T-helper 1 cell treated with Interleukin-12 subunit alpha and Interleukin-12 subunit beta and Interleukin-4 antibody, amounts not matched to agents 30 ng/mL and 1 ng/mL, for 36 hours (primary cell): ENCODE data around the gene TRIP6. TPM values are rescaled to one million over a fixed set of nuclear protein-coding genes. Genes with fewer than 3 reads are reported as not detected.

Experiments
- intact Hi-C: fragments of 100-400 bp; cut with micrococcal nuclease; formaldehyde crosslinking; loops from one replicate; pipeline ENCODE4 v1.15.1; 2024
- total RNA-seq: library from RNA; stranded (reverse); gene quantifications from 2 replicates; pipeline ENCODE4 v1.2.3, GENCODE V29; 2022

The TRIP6 gene
- total RNA-seq, 1 donor from 2014 or later, result 26.3 TPM

DNA sequence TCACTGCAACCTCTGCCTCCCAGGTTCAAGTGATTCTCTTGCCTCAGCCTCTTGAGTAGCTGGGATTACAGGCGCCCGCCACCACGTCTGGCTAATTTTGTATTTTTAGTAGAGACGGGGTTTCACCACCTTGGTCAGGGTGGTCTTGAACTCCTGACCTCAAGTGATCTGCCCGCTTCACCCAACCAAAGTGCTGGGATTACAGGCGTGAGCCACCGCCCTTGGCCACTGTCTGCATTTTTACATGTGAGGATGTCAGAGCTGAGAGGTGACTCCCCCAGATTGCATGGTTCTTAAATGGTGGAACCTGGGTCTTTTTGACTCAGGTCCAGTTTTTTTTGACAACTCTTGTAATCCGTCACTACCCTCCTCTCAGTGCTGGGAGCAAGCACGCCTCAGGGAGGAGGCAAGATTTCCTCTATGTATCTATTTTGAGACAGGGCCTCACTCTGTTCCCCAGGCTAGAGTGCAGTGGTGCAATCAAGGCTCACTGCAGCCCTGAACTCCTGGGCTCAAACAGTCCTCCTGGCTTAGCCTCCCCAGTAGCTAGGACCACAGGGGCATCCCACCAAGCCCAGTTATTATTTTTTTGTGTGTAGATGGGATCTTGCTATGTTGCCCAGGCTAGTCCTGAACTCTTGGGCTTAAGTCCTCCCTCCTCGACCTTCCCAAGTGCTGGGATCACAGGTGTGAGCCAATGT lies 6.6 kb downstream of the TRIP6 start:
- intact Hi-C loops, result no loop called here

DNA sequence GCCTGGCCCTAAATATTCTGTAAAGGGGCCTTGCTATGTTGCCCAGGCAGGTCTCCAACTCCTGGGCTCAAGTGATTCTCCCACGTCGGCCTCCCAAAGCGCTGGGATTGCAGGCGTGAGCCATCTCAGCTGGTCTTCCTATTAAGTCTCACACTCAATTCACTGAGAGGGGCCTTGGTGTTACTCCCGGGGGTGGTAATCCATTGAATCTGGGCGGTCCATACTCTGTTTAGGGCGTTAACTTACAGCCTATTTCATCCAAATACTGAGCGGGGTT lies 7.1 kb downstream of the TRIP6 start:
- intact Hi-C loops, result no loop called here

DNA sequence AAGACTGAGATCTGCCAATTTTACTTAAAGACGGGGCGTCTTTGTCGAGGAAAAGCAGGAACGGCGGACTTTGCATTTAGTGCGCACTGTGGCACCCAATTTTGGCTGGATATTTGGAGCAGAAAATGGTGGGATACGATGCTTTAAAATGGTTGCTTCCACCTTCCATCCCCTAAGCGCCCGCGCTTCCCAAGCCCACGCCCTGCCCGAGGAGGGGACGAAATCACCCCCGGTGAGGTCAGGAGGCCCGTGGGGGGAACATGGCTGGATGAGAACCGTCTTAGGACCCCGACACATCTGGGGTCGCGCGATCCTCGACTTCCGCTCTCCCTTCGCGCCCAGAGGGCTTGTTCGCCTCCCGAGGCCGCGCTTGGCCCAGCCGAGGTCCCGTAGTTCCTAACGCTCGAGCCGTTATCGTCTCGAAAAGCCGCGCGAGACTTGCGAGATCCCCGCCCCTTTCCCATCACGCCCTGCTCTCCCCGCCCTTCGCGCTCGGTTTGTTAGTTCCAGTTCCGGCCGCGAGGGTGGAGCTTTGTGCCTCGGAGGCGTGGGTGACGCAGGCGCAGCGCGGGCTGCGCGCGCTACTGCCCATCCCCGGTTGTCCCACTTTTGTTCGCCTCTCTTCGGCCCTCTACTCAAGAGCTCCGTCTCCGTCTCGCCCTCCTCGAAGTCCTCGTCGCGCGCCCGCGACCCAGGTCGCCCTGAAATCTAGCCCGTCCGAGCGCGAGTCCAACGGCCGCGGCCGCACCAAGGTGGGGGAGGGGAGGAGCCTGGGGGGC lies 7.6 kb downstream of the TRIP6 start, which contains the start of gene SRRT:
SRRT (plus strand) TSS at position 527 of the 779 bp plus-strand sequence. CDS start 488 bp downstream, outside the sequence.
- intact Hi-C loops, result loop anchor here (1.0 to 5.0 kb wide), 8 partner anchors 15 to 1257 kb away; partner anchors contain the start of genes FBXO24, LRCH4, MEPCE and PLOD3

DNA sequence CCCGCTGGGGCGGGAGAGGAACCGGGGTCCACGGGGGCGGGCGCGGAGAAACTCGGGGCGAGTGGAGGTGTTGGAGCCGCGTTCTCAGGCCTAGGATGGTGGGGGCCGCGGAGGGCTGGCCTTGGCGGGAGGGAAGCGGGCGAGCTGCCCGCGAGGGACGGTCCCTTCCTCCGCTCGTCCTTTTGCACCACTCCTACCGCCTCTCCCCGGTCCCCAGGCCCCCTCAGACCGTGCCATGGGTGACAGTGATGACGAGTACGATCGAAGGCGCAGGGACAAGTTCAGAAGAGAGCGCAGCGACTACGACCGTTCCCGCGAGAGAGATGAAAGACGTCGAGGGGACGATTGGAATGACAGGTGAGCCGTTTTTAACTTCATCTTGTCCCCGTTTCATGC lies 8.2 kb downstream of the TRIP6 start:
- intact Hi-C loops, result loop anchor here (1.0 to 5.0 kb wide), 8 partner anchors 14 to 1258 kb away; partner anchors contain the start of genes FBXO24, LRCH4, MEPCE and PLOD3

DNA sequence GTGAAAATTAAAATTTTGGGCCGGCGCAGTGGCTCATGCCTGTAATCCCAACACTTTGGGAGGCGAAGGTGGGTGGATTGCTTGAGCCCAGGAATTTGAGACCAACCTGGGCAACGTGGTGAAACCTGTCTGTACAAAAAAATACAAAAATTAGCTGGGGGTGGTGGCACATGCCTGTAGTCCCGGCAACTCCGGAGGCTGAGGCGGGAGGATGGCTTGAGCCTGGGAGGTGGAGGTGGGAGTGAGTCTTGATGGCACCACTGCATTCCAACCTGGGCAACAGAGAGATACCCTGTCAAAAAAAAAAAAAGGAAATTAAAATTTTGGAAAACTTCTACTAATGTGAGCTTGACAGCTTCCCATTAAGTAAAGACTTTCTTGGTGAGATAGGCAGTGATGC lies 10.8 kb downstream of the TRIP6 start:
- intact Hi-C loops, result loop anchor here (5.0 kb wide), 2 partner anchors 961 to 1261 kb away; partner anchors contain the start of genes TRIM4 and ZSCAN25

GRCh38 chr7:100878685-100879084 lies 11.5 kb downstream of the TRIP6 start:
- intact Hi-C loops, result loop anchor here (5.0 kb wide), 2 partner anchors 961 to 1261 kb away; partner anchors contain the start of genes TRIM4 and ZSCAN25

- intact Hi-C loops, result loop anchor here (5.0 kb wide), 2 partner anchors 962 to 1262 kb away; partner anchors contain the start of genes TRIM4 and ZSCAN25
Observed at GRCh38 chr7:100879685-100880261, 12.6 kb downstream of the TRIP6 start.

- intact Hi-C loops, result no loop called here
Observed at GRCh38 chr7:100880645-100881044, 13.5 kb downstream of the TRIP6 start.

DNA sequence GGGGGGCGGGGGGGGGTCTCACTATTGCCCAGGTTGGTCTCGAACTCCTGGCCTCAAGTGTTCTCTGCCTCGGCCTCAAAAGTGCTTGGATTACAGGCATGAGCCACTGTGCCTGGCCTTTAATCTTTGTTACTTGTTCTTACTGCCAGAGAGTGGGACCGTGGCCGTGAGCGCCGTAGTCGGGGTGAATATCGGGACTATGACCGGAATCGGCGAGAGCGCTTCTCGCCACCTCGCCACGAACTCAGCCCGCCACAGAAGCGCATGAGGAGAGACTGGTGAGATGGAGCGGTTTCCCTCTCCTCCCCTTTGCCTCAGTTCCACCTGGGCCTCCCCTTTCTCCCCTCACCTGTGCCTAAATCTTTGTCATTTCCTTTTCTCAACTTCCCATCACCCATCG lies 13.9 kb downstream of the TRIP6 start:
- intact Hi-C loops, result no loop called here

DNA sequence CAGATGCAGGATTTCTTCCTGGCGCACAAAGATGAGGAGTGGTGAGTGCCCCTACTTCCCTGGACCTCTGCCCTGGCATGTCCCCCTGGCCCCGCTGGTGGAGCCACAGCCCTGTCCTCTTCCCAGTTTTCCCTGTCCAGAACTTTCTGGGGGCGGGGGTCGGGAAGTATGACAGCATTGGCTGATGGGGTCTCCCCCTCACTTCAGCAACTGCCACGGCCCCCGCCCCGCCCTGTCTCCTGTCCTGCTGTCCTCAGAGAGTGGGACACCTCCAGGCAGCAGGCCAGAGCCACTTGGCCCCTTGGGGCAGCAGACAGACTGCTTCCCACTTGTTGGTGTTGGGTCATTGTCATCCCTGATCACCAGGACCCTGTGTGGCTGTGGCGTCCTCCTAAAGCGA lies 15.0 kb downstream of the TRIP6 start:
- intact Hi-C loops, result no loop called here

DNA sequence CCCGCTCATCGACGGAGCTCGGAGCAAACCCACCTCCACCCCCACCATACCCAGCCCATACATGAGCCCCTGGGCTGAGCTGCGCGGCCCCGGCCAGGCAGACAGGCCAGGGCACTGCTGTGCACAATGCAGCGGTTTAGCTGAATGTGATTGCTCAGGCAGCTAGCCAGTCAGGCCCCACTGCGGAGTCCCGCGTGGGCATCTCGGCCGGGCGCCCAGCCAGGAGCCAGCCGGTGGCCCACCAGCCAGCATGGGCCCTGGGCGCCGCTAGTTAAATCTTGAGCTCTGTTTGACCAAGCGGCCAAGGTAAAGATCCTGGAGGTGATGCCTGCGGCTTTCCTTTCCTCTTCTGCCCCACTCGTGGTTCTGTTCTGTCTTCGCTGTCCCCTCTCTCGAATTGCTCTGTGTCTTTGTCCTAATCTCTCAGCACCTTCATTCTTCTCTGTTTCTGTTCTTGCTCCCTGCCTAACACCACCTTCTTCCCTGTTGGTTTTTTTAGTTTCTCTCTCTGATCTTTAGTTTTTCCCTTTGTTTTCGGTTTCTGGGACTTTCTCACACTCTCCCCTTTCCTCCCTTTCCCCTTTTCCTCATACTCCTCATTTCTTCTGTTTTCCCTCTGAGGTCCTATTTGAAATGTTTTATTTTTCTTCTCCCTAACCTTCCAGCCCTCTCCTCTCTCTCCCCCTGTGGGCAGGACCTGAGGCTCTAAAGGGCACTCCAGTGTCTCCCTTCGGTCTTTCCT lies 15.8 kb downstream of the TRIP6 start:
- intact Hi-C loops, result no loop called here

DNA sequence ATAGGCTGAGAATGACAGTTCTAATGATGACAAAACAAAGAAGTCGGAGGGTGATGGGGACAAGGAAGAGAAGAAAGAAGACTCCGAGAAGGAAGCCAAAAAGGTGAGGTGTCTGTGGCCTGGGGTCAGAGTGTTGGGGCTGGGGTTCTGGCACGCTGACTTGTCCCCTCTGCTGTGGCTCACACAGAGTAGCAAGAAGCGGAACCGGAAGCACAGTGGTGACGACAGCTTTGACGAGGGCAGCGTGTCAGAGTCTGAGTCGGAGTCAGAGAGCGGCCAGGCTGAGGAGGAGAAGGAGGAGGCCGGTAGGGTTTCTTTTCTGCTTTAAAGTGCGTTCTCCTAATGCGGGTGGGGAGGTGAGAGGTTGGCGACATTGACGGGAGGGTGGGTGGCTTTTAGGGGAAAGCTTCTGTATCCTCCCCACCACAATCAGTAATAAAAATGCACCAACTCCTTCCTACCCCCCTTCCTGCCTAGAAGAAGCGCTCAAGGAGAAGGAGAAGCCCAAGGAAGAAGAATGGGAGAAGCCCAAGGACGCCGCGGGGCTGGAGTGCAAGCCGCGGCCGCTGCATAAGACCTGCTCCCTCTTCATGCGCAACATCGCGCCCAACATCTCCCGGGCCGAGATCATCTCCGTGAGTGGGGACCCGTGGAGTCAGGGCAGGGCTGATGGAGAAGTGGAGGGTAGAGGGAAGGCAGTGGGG lies 17.7 kb downstream of the TRIP6 start:
- intact Hi-C loops, result loop anchor here (5.0 kb wide), 3 partner anchors 132 to 282 kb away; partner anchors contain the start of gene VGF

DNA sequence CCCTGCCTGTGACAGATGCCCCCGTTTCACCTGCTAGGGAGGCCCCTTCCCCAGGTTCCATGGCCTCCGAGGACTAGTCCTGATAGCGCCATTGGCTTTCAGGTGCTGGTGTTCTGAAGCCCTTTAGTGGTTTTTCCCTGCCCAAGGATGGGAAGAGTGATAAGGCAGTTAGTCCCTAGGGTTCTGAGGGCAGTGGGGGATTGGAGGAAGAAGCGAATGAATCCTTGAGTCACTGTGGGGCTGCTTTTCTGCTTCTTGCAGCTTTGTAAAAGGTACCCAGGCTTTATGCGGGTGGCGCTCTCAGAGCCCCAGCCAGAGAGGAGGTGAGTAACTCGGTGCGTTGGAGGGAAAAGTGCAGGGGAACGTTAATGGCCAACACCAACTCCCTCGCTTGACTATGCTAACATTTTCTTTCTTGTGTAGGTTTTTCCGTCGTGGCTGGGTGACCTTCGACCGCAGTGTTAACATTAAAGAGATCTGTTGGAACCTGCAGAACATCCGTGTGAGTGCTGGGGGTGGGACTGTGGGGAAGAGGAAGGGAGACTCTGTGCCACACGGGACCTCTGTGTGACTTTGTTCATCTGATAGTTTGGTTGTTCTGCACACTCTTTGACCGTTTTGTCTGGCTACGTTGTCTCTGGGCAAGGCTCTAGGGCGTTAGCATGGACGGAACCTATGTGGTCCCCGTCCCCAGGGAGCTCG lies 18.4 kb downstream of the TRIP6 start:
- intact Hi-C loops, result loop anchor here (5.0 kb wide), 3 partner anchors 132 to 282 kb away; partner anchors contain the start of gene VGF

- intact Hi-C loops, result loop anchor here (5.0 kb wide), 3 partner anchors 131 to 281 kb away; partner anchors contain the start of gene VGF
Observed at GRCh38 chr7:100886142-100886935, 19.2 kb downstream of the TRIP6 start.

DNA sequence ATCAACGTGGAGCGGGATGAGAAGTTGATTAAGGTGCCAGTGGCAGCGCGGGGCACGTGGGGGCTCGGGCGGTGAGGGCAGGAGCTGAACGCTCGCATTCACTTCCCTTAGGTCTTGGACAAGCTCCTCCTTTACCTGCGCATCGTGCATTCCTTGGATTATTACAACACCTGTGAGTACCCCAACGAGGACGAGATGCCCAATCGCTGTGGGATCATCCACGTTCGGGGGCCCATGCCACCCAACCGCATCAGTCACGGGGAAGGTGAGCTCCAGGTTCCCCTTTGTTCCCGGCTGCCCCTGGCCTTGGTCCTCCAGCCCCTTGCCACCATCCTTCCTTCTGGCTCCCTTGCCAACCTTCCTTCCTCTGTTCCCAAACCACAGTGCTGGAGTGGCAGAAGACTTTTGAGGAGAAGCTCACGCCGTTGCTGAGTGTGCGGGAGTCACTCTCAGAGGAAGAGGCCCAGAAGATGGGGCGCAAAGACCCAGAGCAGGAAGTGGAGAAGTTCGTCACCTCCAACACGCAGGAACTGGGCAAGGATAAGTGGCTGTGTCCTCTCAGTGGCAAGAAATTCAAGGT lies 19.8 kb downstream of the TRIP6 start:
- intact Hi-C loops, result loop anchor here (5.0 kb wide), 3 partner anchors 130 to 280 kb away; partner anchors contain the start of gene VGF

DNA sequence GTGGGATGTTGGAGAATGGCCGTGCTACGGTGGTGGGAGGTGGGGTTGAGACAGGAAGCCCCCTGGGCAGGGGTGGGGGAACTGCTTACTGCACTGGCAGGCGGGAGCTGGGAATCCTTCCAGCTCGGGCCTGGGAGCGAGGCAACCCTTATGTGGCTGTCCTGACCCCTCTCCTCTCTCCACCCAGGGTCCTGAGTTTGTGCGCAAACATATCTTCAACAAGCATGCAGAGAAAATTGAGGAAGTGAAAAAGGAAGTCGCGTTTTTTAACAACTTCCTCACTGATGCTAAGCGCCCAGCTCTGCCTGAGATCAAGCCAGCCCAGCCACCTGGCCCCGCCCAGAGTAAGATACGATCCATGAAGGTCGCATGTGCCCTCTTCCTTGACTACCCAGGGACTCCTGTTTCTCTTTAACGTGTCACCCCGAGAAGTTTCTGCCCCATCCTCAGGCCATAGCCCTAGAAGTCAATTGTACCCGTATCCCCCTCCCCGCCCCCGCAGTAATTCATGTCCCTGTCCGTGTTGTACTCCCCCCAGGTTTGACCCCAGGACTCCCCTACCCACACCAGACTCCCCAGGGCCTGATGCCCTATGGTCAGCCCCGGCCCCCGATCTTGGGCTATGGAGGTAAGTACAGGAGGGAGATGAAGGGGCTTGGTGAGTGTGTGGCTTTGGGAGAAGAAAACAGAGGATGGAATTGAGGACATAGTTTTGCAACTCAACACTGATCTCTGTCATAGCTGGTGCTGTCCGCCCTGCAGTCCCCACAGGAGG lies 20.5 kb downstream of the TRIP6 start:
- intact Hi-C loops, result loop anchor here (2.0 to 5.0 kb wide), 4 partner anchors 130 to 280 kb away; partner anchors contain the start of genes AP1S1 and VGF

- intact Hi-C loops, result loop anchor here (2.0 to 5.0 kb wide), 4 partner anchors 129 to 279 kb away; partner anchors contain the start of genes AP1S1 and VGF
Observed at GRCh38 chr7:100888291-100888987, 21.3 kb downstream of the TRIP6 start.
